GM12801 (cell line): ENCODE data around the gene ZNF415.

Experiments used
- CTCF ChIP-seq: IDR thresholded peaks from one replicate; pipeline ENCODE4 v1.5.1; 2011; ENCODE audit warnings: control low read depth; ENCODE audit not compliant: insufficient read length; ENCODE audit errors: extremely low read depth

The ZNF415 gene

GRCh38 chr19:53158119-53158656 is 25.5 kb upstream of the ZNF415 start:
- TF ChIP-seq CTCF = no peak

- TF ChIP-seq CTCF = no peak
Measured at GRCh38 chr19:53157626-53158025, 24.9 kb upstream of the ZNF415 start.

GRCh38 chr19:53156850-53157249 is 24.1 kb upstream of the ZNF415 start:
- no peak for TF ChIP-seq CTCF

GRCh38 chr19:53147645-53148044 is 14.9 kb upstream of the ZNF415 start:
- TF ChIP-seq CTCF = no peak

- TF ChIP-seq CTCF = no peak
Measured at GRCh38 chr19:53140351-53140750, 7.6 kb upstream of the ZNF415 start.

- TF ChIP-seq CTCF = no peak
Measured at GRCh38 chr19:53136432-53136831, 3.7 kb upstream of the ZNF415 start.

- no peak for TF ChIP-seq CTCF
Measured at GRCh38 chr19:53131727-53132126, 983 bp downstream of the ZNF415 start.
